Amygdala (tissue), 56 donors: Measurements from ENCODE around the gene IGSF10.

ENCODE experiments used
- DNase-seq, 56 donors: peaks; one replicate each; lab custom pipeline; 2025; lab: John Stamatoyannopoulos, UW

Gene IGSF10

GRCh38 chr3:151430821-151431484 lies 29.9 kb downstream of the IGSF10 start:
- no peak for DNase-seq

DNA sequence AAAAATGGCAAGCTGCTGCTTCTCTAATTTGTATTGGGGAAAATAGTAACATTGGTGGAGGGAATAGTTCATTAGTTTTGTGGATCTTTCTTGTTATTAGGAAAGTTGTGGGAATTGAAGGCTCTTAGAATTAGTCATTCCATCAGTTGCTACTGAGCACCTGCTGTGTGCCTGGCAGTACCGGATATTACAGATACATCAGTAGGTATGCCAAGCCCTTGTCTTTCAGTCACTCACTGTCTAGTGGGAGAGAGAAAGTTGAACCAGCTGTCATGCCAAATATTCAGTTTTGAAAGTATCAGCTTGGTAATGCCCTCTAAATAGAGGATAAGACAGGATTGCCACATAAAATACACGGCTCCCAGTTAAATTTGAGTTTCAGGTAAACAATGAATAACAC lies 32.5 kb downstream of the IGSF10 start:
- no peak for DNase-seq

- DNase-seq = no peak
Measured at GRCh38 chr3:151426341-151426657, 34.6 kb downstream of the IGSF10 start.

DNA sequence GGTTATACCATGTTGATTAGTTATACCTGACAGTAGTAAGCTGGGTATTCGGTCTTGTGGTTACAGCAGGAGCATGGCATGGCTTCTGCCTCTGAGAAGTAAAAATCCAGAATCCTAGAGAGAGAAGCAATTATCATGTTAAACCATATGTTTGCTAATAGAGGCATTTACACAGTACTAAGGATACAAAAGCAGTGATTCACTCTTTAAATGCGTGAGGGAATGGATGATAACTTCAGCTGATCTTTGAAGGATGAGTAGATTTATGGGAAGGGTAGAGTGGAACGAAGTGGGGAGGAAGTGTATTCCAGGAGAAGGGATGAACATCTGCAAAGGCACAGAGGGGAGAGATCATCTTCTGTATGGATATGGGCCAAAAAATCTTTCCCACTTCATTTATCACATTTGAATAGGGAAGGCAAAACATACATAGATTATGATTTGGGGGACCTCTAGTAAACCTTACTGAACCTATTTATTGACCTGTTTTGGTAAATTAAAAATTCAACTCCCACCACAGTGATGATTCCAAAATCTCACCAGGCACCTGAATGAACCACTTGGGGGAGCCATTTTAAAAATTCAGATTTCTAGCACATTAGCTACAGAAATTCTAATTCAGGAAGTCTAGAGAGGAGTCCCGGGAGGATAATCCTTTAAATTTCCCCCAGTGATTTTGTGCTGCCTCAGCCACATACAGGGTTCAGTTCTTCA lies 35.1 kb downstream of the IGSF10 start:
- DNase-seq = no peak

DNA sequence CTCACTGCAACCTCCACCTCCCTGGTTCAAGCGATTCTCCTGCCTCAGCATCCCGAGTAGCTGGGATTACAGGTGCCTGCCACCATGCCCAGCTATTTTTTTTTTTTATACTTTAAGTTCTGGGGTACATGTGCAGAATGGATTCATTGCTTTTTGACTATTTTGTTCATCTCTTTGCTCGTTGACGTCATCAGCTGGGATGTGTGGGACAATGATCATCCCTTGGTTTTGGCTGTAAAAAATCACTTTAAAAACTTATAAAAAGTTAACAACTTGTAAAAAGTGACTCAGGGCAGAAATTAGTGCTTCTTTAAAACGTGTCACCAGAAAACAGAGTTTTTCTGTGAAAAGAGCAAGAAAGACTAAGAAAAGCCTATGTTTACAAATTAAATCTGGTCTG lies 37.8 kb downstream of the IGSF10 start:
- DNase-seq = no peak

DNA sequence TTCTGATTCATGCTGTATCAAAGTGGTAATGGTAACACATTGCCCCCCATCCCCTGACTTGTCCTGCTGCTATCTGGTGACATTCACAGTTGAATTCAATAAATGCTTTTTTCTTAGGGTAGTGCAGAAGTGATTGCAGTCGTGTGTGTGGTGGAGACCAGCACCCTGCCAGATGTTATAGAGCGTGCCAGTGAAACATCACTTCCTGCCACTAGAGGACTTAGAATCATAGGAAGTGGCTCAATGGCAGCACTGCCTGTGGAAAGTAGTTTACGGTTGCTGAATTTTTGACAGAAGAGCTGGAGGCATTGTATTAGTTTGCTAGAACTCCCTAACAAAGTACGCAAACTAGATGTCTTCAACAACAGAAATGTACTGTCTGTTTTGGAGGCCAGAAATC lies 38.9 kb downstream of the IGSF10 start:
- no peak for DNase-seq

DNA sequence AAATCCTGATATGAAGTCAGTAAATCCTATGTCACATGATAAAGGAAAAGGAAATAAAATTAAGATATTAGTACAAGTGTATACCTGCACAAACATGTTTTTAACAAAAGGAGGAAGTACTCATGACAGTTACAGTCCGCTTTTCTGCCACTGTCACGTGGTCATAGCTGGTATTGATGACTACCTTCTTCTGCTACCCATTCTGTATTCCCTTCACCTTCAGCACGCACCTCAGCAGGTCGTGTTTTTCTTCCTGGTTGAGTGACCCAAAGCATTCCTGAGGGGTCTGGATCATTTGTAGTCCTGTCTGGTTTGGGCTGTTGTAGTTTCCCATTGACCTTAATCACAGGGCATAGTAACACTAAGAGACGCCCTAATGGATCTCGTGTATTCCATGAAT lies 41.1 kb downstream of the IGSF10 start:
- DNase-seq = no peak

DNA sequence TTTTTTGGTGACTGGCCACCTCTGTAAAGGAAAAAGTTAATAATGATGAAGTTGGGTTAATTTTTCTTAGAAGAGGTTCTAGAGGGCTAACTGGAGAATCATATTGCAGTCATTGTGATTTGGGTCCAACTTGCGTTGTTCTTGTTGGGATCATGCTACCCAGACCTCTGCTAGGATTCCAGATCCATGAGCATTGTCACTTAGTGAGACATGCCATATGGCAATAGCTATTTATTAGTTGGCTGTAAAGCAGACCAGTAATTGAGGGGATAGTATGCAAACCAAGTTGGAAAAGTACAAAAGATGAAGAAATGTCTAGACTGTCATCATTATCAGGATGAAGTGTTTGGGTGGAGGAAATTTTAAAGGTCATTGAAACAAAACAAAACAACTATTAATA lies 45.6 kb downstream of the IGSF10 start:
- no peak for DNase-seq

DNA sequence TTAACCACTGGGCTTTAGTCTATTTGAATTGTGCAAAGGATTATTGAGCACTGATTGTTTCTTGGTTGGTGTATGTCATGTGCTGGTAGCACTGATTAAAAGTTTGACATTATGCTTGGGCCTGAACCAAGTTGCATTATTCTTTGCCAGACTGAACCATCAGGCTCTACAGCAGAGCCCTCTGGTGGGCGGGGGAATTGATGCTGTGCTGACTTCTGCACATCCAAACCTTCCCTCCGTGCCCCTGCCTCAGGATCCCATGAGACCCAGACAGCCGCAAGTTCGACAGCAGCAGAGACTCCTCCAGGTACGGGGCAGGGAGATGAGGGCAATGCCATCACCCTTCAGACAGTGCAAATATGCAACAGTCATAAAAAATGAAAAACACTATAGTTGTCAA lies 47.9 kb downstream of the IGSF10 start:
- DNase-seq = no peak
